SK-N-MC (cell line): ENCODE measurements around the gene RAET1E.

Source experiments
- EZH2 ChIP-seq: fragments of 200-600 bp; sonication (generic); IDR thresholded peaks from one replicate; pipeline ENCODE4 v1.6.1; 2017; ENCODE audit warnings: antibody characterized with exemption
- FOXP2 ChIP-seq: optimal IDR thresholded peaks from 2 replicates; pipeline ENCODE3; 2011; ENCODE audit warnings: mild to moderate bottlenecking, moderate library complexity; ENCODE audit not compliant: insufficient read depth; ENCODE audit errors: extremely low read length, control extremely low read depth
- POLR2AphosphoS5 ChIP-seq: IDR thresholded peaks from 2 replicates; pipeline ENCODE4 v1.6.1; 2012; ENCODE audit warnings: mild to moderate bottlenecking, low read depth, low read length, borderline replicate concordance

DNA sequence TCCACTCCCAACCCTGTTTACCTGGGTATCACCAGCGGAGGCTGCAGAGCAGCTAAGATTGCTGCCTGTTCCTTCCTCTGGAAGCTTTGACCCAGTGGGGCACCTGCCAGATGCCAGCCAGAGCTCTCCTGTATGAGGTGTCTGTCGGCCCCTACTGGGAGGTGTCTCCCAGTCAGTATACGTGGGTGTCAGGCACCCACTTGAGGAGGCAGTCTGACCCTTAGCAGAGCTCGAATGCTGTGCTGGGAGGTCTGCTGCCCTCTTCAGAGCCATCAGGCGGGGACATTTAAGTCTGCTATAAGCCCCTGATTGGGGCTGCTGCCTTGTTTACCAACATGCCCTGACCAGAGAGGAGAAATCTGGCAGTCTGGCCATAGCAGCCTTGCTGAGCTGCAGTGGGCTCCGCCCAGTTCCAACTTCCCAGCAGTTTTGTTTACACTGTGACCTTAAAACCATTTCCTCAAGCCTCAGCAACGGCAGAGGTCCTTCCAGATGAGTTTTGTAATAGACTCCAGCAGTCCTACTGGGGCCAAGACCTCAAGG, 2.8 kb downstream of the RAET1E start:
- TF ChIP-seq POLR2AphosphoS5 (no peak), EZH2 (no peak), FOXP2 (no peak)
